HG02798 (cell line): Measurements from ENCODE around the gene SH3PXD2A.

Experiments used
- ATAC-seq: cut with Tn5 transposase; IDR thresholded peaks from one replicate; pipeline ENCODE4 v1.9.1; 2021; ENCODE audit warnings: mild to moderate bottlenecking; ENCODE audit not compliant: unreplicated experiment, poor library complexity

Gene SH3PXD2A

DNA sequence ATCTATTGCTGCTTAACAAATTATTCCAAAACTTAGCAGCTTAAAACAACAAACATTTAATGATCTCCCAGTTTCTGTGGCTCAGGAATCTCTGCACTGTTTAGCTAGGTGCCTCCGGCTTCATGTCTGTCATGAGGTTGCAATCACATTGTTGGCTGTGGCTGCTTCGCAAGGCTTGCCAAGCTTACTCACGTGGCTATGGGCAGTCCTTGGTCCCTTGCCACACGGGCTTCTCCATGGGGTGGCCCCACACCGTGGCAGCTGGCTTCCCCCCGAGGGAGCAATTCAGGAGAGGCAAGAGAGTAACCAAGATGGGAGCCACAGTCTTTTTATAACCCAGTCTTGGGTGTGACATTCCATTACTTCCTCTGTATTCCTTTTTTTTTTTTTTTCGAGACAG, 294.5 kb downstream of the SH3PXD2A start:
- ATAC-seq, result no peak

DNA sequence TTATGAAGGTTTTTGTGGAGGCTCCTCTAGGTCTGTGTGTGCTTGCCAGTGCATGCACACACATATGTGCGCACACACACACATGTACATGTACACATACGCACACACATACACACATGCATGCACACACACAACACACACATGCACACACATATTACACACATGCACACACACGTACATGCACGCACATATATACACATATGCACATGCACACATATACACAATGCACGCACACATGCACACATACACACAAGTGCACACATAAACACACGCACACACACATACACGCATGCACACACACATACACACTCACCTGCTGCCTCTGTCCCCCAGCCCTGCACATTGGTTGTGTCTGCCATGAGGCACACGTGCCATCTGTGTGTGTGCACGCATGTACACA, 295.6 kb downstream of the SH3PXD2A start:
- ATAC-seq, result no peak

DNA sequence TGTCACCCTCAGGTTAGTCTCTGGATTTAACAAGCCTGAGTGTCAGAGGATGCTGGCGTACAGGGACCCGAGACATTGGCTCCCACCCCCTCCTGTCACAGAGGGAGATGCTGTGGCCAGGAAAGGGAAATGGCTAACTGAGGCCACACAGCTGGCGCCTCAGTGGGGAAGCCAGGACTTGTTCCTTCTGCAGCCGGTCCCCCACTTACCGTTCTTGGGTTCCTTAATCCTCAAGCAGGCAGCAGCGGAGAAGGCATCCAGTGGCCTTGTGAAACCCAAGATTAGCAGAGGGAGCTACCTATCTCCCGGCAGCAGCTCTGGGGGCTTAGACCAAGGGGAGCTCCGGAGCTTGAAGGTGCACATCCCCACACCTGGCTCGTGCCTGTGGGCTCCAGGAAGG, 296.5 kb downstream of the SH3PXD2A start:
- ATAC-seq, result no peak

DNA sequence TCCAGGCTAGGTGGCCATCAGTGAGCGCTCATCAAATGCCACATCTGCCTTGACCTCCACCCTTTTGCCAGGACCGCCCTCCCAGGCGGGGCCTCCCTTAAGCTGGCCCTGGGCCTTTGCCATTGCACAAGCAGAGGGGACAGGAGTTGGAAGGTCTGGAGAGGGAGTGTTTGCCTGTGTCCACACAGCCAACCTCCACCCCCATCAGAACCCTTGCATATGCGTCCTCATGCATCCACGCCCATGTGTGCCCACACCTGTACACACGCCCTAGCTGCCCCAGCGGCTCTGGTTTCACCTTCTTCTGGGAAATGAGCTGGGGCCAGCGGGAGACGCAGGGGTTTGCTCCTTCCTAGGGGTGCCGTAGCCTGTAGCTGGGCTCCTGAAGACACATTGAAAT, 297.9 kb downstream of the SH3PXD2A start:
- ATAC-seq, result no peak

DNA sequence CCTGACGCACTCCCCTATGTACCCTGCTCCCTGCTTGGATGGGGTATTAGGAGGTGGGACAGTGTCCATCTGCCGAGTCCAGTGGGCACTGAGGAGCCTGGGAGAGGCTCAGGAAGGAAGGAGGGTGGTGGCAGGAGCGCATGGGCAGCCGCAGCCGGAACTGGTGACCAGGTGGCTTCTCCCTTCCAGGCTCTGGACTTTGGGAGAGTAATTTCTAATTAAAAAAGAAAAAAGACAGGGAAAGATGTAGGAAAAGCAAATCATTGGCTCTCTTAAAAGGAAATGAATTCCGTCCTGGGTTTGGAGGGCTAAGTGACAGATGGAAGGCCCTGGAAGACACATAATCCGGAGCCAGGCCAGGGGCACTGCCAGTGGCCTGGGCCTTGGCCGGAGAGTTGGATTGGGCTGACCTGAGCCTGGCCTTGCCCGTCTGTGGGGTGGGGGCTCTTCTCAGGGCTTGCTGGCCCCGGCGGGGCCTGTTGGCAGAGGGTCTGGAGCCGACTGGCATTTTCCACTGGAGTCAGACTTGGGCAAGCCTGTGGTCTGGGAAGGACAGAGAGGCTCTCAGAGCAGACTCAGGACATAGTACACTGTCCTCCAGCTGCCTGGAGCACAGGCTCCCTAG, 298.9 kb downstream of the SH3PXD2A start:
- ATAC-seq, result no peak

DNA sequence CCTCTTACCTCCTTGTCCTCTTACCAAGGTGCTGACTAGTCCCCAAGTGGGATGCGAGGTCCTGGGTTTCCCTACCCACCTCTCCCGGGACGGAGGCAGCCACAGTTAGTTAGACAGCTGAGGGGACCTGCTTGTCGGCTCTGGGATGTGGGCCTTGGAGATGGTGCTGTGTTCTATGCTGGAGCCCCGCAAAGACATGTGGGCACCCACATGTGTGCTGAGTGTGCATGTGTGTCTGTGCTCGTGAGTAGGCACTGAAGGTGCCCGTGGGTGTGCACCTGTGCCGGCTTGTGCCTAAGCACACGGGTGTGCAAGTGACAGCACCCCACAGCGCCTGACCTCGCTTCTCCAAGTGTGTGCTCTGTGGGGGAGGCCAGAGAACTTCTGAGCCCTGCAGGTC, 299.7 kb downstream of the SH3PXD2A start:
- no peak for ATAC-seq

DNA sequence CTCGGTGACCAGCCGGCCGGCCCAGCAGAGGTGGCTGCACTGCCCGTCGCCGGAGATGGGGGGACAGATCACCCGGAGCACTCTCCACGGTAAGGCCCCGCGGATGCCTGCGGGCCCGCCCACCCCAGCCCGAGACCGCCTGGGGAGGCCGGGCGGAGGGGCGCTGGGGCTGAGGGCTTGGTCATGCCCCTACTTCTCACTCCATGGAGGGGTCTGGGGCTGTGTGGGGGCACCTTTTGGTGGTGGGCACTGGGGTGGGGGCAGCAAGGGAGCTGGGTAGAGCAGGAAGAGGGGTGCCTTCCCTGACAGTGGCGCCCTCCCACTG, 300.1 kb downstream of the SH3PXD2A start:
- ATAC-seq, result no peak

DNA sequence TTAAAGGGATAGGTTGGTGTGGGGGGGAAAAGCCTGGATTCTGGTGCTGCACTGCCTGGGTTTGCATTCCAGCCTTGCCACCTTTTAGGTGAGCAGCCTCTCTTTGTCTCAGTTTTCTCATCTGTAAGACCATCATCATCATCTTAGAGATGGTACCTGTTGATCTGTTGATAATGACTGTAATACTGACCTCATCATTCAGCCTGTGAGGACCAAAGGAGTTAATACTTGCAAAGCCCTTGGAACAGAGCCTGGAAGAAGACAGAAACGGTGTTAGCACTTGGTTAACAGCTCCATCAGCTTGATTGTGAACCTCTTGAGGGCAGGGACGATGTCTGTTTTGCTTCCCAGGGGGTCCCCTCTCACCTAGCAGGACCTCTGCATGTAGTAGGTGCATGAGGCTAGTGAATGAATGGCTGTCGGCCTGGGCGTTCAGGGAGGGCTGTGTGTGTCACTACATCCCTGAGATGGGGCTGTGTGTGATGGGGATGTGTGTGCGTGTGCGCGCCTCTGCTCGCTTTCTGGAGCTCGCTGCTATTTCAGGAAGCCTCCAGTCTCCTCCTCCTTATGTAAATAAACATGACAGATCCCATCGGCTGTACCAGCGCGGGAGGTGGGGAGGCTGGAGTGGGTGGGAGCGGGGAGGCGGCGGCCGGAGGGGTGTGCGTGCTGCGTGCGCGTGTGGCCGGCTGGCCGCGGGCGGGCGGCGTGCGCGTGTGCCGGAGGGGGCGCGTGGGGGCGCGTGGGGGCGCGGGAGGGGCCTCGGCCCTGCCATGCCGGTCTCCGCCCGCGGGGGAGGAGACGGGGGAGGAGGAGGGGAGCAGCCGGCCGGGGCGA, 300.7 kb downstream of the SH3PXD2A start:
- ATAC-seq, result no peak

DNA sequence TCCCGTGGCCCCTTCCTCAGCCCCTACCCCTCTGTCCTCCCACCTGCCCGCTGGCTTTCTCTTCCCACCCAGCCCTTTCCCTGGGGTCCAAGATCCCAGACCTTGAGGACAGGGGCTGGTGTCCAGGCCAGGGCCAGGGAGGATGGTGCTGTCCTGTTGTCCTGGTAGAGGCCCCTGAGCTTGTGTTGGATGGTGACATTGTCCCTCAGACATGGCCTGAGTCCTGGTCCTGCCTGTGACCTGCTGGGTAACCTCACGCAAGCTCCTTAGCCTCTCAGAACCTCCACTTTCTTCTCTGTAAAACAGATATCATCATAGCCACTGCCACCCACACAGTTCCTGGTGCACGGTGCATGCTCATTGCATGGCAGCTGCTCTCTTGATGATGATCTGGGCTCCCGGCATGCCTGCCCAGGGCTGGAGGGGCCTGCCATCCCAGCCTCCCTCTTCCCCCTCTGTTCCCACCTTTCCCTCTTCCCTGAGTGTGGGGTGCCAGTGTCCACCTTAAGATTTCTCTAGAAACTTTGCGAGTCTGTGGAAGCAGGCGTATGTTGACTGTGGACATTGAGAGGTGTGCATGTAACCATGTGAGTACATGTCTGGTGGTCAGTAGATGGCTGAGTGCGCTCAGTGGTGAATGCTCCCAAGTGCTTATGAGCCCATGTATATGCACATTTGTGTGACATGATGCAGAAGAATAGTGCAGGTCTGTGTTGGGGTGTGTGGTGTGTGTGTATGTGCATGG, 301.5 kb downstream of the SH3PXD2A start:
- ATAC-seq, result no peak

DNA sequence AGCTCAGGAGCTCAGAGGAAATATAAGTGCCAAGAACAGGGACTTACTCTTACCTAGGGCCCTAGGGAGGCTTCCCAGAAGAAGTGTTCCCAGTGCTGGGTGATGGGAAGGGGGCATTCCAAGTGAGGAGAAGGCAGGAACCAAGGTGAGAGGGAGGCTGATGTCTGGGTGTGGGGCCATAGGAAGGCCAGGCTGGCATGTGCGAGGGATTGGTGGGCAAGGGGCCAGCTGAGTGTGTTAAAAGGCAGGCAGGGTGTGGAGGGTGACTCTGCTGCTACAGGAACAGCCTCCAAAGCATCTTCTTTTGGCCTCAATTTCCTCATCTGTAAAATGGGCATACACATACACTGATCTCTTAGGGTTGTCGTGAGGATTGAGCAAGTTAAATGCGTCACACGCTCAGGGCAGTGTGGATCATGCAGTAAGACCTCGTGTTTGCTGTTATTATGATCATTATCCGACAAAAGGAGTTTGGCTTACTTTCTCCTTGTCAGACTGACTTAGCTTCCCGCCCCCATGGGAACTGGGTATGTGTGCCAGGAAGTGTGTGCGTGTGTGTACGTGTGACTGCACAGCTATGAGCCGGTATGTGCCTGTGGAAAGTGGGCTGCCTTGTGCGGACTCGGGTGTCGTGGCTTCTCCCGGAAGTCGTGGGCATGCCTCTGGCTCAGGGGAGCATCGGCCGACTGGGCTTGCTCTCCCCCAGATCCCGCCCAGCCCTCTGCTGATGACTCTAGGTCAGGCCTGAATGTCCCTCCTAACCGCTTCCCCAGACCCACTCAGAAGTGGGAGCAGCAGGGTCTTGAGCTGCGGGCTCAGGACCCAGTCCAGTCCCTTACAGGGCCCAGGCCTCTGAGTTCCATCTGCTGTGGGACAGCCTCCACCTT, 302.3 kb downstream of the SH3PXD2A start:
- ATAC-seq, result no peak

DNA sequence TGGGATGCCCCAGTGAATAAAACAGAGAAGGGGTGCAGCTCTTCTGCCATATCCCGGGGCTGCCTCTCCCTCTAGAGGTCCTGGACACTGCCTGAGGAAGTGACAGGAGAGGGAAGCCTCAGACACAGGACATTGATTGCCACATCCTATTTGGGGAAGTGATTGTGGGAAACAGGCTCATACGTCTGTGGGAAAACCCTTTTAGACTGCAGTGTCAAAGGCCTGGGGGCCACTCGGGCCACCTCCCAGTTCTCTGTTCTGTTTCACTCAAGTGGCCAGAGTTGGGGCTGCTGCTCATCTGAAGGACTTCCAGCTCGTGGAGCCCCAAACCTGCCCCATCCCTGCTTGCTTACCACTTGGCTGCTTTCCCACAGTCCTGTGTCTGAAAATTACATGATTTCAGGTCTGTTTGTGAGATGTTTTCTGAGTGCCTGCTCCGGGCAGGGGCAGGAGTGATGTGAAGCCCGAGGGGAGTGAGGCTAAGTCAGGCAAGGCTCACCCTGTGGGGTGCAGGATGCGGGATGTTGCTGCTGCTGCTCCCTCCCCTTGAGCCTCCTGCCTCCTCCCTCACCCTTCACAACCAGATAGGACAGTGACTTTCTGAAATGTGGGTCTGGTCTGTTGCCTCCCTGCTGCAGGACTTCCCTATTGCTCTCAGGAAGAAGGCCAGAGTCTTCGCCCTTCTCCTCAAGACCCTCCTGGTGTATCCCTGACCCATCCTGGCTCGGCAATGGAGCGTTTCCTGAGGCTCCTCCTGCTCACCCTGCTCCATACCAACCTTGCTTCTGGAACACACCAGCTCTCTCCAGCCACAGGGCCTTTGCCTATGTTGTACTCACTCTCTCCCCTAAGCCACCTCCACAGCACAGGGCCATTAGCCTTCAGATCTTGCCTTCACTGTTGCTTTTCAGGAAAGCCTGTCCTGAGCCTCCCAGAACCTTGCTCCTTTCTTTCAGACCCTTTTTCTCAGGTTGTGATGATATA, 303.5 kb downstream of the SH3PXD2A start:
- ATAC-seq, result no peak

DNA sequence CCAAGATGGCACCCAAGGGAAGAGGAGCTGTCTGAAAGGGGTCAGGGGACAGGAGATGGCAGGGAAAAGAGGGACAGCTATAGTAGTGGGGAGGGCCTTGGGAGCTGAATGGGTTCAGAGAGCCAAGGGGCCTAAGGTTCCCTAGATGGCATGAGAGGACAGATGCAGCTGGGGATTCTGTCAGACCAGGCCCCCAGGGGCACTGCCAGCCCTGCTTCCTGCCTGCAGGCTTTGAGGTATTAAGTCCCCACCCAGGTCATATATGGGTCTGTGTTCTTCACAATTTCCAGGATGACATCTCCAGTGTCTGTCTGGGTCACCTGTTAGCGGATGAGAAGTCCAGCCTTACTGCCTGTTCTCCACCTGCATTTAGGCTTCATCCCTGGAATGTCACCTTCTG, 305.1 kb downstream of the SH3PXD2A start:
- ATAC-seq, result no peak

DNA sequence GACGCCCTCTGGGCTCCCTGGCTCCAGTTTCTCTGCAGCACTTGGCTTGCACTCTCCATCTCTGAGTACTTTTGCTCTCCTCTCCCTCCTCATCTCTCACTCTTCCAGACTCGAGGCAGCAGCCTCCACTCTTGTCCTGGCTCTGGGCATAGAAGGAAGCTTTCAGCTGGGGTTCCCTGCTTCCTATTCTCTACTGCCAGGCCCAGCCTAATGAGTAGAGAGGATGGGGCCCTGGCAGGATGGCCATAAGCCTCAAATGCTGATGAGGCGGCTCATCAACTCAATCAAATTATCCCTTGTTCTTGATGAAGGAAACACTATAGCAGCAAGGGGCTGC, 306.1 kb downstream of the SH3PXD2A start:
- no peak for ATAC-seq

DNA sequence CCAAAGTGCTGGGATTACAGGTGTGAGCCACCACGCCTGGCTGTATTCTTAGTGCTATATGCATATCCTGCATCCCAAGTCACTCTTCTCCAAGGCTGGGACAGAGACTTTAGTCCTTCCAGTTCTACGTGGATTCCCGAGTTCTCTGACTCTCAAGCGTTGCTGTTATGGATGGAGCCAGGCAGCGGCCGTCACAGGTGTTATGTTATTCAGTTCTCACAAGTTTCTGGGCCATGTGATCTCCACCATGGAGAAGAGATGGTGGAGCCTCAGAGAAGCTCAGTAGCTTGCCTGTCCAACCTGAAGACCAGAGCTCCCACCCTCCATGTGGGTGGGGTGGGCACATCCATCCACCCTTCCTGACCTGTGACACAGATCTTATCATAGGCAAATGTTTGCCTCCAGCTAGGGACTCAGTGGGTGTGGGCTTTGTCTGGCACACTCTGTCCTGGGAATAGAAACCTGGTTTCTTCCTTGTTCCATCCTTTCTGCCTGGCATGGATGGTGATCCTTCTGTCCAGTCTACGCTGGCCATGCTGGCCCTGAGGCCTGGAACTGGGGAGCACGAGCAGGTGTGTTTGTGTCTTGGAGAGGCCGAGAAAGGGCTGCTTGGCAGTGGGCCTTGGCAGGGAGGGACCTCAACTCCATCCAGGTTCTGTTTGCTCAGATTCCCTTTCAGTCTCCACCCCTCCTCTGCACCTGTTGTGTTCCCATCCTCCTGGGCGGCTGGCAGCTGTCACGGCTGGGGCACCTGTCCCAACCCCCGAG, 306.6 kb downstream of the SH3PXD2A start:
- ATAC-seq, result no peak

DNA sequence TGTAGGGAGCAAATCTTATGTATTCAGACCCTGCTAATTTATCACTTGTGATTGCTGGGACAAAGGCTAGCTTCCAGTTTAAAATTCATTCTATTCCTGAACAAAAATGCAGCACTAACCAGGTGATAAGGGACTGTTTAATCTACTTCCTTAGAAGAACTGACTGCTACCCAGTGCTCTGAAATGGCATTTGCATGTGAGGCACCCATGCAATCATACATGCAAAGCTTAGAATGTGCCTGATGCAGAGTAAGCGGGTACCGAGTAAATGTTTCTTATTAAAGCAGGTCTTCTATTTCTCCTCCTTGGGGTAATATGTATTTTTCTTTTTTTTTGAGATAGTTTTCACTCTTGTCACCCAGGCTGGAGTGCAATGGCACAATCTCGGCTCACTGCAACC, 307.4 kb downstream of the SH3PXD2A start:
- ATAC-seq, result no peak

DNA sequence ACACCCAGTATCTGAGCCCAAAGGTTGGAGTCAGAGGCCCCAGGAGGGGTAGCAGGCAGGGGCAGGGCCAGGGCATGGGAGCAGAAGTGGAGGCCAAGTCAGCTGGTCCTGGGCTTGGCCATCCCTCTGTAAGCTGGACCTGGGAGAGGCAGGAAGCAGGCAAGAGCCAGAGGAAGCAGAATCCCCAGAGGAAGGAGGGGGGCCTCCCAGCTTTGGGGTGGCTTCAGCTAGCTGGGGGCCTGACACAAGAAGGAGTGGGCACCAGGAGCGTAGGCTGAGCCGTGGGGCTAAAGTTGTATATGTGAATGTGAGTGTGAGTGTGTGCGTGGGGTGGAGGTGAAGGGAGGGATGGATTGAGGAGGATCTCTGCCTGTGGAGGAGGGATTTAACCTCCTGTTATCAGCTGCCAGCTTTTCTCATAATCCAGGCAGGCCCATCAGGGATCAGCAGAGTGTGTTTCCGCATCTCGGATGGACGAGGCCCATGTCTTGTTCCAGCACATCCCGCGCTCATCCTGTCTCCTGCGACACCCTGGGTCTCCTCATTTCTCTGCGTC, 307.9 kb downstream of the SH3PXD2A start:
- ATAC-seq, result no peak

DNA sequence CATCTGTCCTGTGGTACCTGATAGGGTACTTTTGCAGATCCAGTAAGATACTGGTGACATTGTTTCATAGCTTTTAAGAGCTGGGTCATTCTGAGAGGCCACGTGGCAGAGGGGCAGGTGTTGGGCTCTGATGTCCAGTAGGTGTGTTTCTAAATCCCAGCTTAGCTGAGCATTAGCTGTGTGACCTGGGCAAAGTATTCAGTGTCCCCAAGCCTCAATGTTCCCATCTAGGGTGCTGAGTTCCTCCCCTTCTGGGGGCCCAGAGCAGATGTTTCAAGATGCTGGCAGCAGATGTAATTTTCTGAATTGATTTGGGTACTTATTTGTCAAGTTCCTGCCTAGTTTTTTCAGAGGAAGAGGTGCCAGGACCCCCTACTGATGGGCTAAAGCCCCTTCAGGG, 309.0 kb downstream of the SH3PXD2A start:
- no peak for ATAC-seq

DNA sequence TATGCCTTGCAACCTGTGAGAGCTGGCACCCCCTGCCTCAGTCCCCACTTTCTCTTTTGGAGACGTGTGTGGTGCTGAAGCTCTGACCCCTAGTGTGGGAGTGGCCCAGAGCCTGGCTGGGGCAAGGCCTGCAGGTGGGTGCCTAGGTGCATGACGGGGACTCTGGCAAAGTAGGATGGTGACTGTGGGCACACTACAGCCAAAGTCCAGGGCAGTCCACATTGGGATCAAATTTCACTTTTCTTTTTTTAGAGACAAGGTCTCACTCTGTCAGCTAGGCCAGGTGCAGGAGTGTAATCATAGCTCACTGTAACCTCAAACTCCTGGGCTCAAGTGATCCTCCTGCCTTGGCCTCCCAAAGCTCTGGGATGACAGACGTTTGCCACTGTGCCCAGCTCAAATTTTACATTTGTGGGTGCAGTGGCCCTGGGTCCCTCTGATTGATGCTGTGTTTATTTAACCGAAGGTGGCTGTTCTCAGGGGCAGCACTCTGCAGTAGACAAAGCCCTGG, 309.6 kb downstream of the SH3PXD2A start:
- ATAC-seq, result no peak
